Uterus (tissue), 4 donors: ENCODE data around the gene GEMIN7. TPM values are rescaled to one million over a fixed set of nuclear protein-coding genes. Genes with fewer than 3 reads are reported as not detected.

Experiments
- DNase-seq, 2 donors: peaks; one replicate each; pipeline ENCODE4 v3.0.0-alpha.2; 2019 to 2020
- H3K27ac ChIP-seq, 2 donors: fragments of 200-600 bp; sonication (generic); 1 replicate in 1 of 2; 2 replicates in 1 of 2; pipeline ENCODE4 v1.5.1; 2016 to 2018
- H3K27me3 ChIP-seq, 2 donors: fragments of 200-600 bp; sonication (generic); one replicate each; pipeline ENCODE4 v1.5.1; 2018 to 2019; ENCODE audit warnings: control low read depth in 1 of 2
- H3K36me3 ChIP-seq, 2 donors: fragments of 200-600 bp; sonication (generic); one replicate each; pipeline ENCODE4 v1.5.1; 2019; ENCODE audit warnings: control low read depth in 1 of 2
- H3K4me1 ChIP-seq, 2 donors: fragments of 200-600 bp; sonication (generic); one replicate each; pipeline ENCODE4 v1.5.1; 2018 to 2019; ENCODE audit warnings: control low read depth in 1 of 2
- H3K4me3 ChIP-seq, 2 donors: fragments of 200-600 bp; sonication (generic); 1 replicate in 1 of 2; 2 replicates in 1 of 2; pipeline ENCODE4 v1.5.1; 2018 to 2019; ENCODE audit warnings: mild to moderate bottlenecking in 1 of 2
- H3K9me3 ChIP-seq, 2 donors: fragments of 200-600 bp; sonication (generic); one replicate each; pipeline ENCODE4 v1.5.1; 2019; ENCODE audit warnings: control low read depth in 1 of 2
- POLR2A ChIP-seq, 2 donors: fragments of 450-650 bp; IDR thresholded peaks; one replicate each; pipeline ENCODE4 v1.6.1; 2016; ENCODE audit warnings: antibody characterized with exemption in 2 of 2, mild to moderate bottlenecking in 1 of 2, moderate library complexity in 1 of 2
- intact Hi-C: fragments of 100-400 bp; cut with DNase I; formaldehyde crosslinking; loops from one replicate; pipeline ENCODE4 v1.15.1; 2023; ENCODE audit warnings: low total_unique reads
- total RNA-seq, 4 donors: library from RNA; depleted of rRNA in 3 of 4; stranded (reverse); fragments of >200 nt in 3 of 4; gene quantifications; one replicate each; pipeline versions ENCODE4 v1.1.0 to v1.2.4, GENCODE V29; 2014 to 2023
- TF ChIP-seq, protein P1 (sequence below), 4 experiments: fragments of 200-600 bp in 2 of 4; fragments of 450-650 bp in 2 of 4; sonication (generic) in 2 of 4; IDR thresholded peaks; one replicate each; pipeline ENCODE4 v1.5.1; 2016 to 2019; ENCODE audit warnings: antibody characterized with exemption in 4 of 4, mild to moderate bottlenecking in 2 of 4, moderate library complexity in 1 of 4
- donor health status: DM: yes; HTN: yes; CAD: no.

Gene GEMIN7
- total RNA-seq, 4 donors from 2014 or later = 3.5 to 18.4 (median 13.7) TPM

DNA sequence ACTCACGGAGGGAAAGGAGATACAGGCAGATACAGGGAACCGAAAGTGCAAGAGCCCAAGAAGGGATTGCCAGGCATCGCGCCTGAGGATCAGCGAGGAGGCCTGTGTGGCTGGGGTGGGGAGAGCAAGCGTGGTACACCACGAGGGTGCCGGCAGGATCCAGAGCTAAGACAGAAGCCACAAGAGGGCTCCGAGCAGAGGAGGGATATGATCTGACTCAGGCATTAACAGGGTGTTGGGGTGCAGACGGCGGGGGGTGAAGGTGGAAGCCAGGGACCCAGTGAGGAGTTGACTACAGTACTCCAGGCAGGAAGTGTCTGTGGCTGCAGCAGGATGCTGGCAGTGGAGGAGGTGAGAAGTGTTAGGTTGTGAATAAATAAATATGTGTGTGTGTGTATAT is 8.5 kb downstream of the GEMIN7 start:
- no peak overlapping the region for H3K27ac ChIP-seq
- H3K27me3 ChIP-seq = no peaks in the 10 kb centered on the region
- intact Hi-C loops = no loop called here
- H3K36me3 ChIP-seq = no peaks in the 10 kb centered on the region
- H3K9me3 ChIP-seq = no peaks in the 10 kb centered on the region
- TF ChIP-seq, protein P1, sequence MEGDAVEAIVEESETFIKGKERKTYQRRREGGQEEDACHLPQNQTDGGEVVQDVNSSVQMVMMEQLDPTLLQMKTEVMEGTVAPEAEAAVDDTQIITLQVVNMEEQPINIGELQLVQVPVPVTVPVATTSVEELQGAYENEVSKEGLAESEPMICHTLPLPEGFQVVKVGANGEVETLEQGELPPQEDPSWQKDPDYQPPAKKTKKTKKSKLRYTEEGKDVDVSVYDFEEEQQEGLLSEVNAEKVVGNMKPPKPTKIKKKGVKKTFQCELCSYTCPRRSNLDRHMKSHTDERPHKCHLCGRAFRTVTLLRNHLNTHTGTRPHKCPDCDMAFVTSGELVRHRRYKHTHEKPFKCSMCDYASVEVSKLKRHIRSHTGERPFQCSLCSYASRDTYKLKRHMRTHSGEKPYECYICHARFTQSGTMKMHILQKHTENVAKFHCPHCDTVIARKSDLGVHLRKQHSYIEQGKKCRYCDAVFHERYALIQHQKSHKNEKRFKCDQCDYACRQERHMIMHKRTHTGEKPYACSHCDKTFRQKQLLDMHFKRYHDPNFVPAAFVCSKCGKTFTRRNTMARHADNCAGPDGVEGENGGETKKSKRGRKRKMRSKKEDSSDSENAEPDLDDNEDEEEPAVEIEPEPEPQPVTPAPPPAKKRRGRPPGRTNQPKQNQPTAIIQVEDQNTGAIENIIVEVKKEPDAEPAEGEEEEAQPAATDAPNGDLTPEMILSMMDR (IDR thresholded peaks at IDR 0.05) = no peak
- no peak for TF ChIP-seq POLR2A (IDR thresholded peaks at IDR 0.05)
- DNase-seq = no peak
- H3K4me1 ChIP-seq = peaks cover 4 to 5% of the 10 kb centered on the region in 2 donors
- no peak overlapping the region for H3K4me3 ChIP-seq

GRCh38 chr19:45090034-45090433 is 11.0 kb downstream of the GEMIN7 start:
- Histone ChIP-seq H3K27me3 (no peaks in the 10 kb centered on the region), H3K36me3 (no peaks in the 10 kb centered on the region), H3K9me3 (no peaks in the 10 kb centered on the region), H3K27ac (no peak overlapping the region), H3K4me1 (peaks cover 9 to 16% of the 10 kb centered on the region in 2 donors), H3K4me3 (no peak overlapping the region)
- intact Hi-C loops = no loop called here
- TF ChIP-seq, protein P1 (IDR thresholded peaks at IDR 0.05) = no peak
- TF ChIP-seq POLR2A (IDR thresholded peaks at IDR 0.05) = no peak
- no peak for DNase-seq

DNA sequence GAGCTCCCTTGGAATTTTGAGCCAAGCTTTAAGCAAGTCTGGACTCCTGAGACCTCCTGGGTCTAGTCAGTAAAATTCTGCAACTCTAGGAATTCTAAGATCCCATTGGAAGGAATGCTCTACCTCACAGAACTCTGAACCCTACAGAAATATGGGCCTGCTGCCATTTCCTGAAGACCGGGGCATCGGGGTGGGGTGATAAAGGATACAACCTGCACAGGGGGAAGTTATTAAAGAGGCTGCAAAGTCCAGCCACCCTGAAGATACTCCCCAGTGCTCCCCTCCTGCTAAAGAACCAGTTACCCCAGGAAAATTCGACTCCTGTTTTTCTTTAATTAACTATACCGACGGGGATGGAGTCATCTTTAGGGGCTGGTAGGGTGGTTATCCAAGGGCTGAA is 11.5 kb downstream of the GEMIN7 start:
- intact Hi-C loops = no loop called here
- H3K4me3 ChIP-seq = peak overlapping the region; percentile 72 to 100

DNA sequence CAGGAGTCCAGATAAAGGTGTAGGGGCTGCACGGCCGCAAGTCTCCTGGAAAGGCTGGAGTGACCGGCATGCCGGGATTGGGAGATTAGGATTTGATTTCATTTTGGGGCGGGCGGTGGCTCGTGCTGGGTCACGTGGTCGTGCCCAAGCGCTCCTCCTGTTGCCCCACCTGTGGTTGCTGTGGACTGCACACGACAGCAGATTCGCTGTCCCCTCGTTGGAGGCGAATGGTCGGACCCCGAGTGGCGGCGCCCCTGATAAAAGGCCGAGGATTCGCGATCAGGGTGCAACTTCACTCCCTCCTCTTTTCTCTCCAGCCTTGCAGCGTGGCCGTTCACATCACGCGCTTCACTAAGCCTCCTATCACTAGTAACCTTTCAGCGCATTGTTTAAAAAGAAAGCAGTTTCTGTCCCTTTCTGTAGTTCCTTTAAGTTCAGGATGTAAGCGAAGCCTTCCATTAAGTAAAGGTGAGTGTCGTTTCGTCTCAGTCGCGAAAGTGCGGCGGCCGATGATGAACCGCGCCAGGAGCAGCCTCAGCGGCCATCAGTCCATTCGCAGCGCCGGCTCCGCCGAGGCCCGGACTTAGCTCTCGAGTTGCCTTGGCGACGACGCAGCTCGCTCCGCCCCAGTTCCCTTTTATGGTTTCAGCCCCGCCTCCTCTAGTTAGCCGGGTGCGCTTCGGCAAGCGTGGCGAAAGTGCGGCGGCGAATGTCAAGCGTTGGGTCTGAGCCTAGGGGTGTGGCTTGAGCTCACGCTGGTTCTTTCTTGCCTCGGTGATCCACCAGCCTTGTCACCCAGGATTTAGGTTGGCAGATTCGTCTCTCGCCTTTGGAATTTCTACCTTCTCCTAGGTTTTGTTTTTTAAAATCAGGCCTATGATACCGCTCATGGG is 12.2 kb downstream of the GEMIN7 start:
- Histone ChIP-seq H3K36me3 (no peaks in the 10 kb centered on the region), H3K4me3 (peak overlapping the region; percentile 72 to 100), H3K27me3 (no peaks in the 10 kb centered on the region), H3K9me3 (no peaks in the 10 kb centered on the region), H3K4me1 (peaks cover 11 to 16% of the 10 kb centered on the region in 2 donors), H3K27ac (peak overlapping the region; percentile 86 to 91)
- TF ChIP-seq, protein P1 (IDR thresholded peaks at IDR 0.05) = peak in 2 of 4 experiments; percentile 6 to 9
- no peak for TF ChIP-seq POLR2A (IDR thresholded peaks at IDR 0.05)
- DNase-seq = peak; percentile 97 to 100
- intact Hi-C loops = no loop called here

More for the DNA sequence above, 11.5 kb downstream of the GEMIN7 start:
- no peaks in the 10 kb centered on the region for H3K9me3 ChIP-seq
- no peaks in the 10 kb centered on the region for H3K27me3 ChIP-seq
- no peak for DNase-seq
- TF ChIP-seq POLR2A (IDR thresholded peaks at IDR 0.05) = no peak
- TF ChIP-seq, protein P1 (IDR thresholded peaks at IDR 0.05) = no peak
- H3K27ac ChIP-seq = peak overlapping the region; percentile 12 to 86
- H3K36me3 ChIP-seq = no peaks in the 10 kb centered on the region
- peaks cover 11 to 16% of the 10 kb centered on the region in 2 donors for H3K4me1 ChIP-seq
